HG03060 (cell line): Measurements from ENCODE around the gene UVSSA.
"Not testable (repeated sequence)": the region's sequence is repeated elsewhere in the genome, so short reads cannot be mapped to it uniquely, and the experiment has no call there.

Experiments used
- ATAC-seq: cut with Tn5 transposase; IDR thresholded peaks from one replicate; pipeline ENCODE4 v1.9.1; 2021; ENCODE audit warnings: low read depth, moderate number of reproducible peaks; ENCODE audit not compliant: unreplicated experiment

UVSSA gene

GRCh38 chr4:1329408-1330371, 17.3 kb upstream of the UVSSA start:
- ATAC-seq, result no peak

- no peak for ATAC-seq
These were observed 16.0 kb upstream of the UVSSA start for GRCh38 chr4:1330761-1331590.

GRCh38 chr4:1331591-1332353, 15.2 kb upstream of the UVSSA start:
- no peak for ATAC-seq

- ATAC-seq, result no peak
These were observed 14.3 kb upstream of the UVSSA start for GRCh38 chr4:1332686-1333085.

- no peak for ATAC-seq
These were observed 13.8 kb upstream of the UVSSA start for GRCh38 chr4:1333256-1333655.

GRCh38 chr4:1333851-1334578, 13.0 kb upstream of the UVSSA start:
- ATAC-seq, result not testable (repeated sequence)

- ATAC-seq, result no peak
These were observed 12.5 kb upstream of the UVSSA start for GRCh38 chr4:1334579-1334895.

- not testable (repeated sequence) for ATAC-seq
These were observed 11.7 kb upstream of the UVSSA start for GRCh38 chr4:1335193-1335883.

GRCh38 chr4:1336088-1336491, 10.9 kb upstream of the UVSSA start:
- no peak for ATAC-seq

- no peak for ATAC-seq
These were observed 9.6 kb upstream of the UVSSA start for GRCh38 chr4:1337376-1337831.

- ATAC-seq, result no peak
These were observed 8.9 kb upstream of the UVSSA start for GRCh38 chr4:1337951-1338751.

- ATAC-seq, result no peak
These were observed 8.1 kb upstream of the UVSSA start for GRCh38 chr4:1338752-1339414.

GRCh38 chr4:1339489-1339888, 7.5 kb upstream of the UVSSA start:
- ATAC-seq, result no peak

- no peak for ATAC-seq
These were observed 6.7 kb upstream of the UVSSA start for GRCh38 chr4:1340181-1340747.

GRCh38 chr4:1340861-1341260, 6.1 kb upstream of the UVSSA start:
- no peak for ATAC-seq

- ATAC-seq, result no peak
These were observed 5.0 kb upstream of the UVSSA start for GRCh38 chr4:1342003-1342402.

- ATAC-seq, result no peak
These were observed 2.3 kb upstream of the UVSSA start for GRCh38 chr4:1344696-1345095.
